GM21619 (cell line): Measurements from ENCODE around the gene CLCN4.

Experiments used
- ATAC-seq: cut with Tn5 transposase; IDR thresholded peaks from one replicate; pipeline ENCODE4 v1.9.1; 2021; ENCODE audit not compliant: unreplicated experiment

CLCN4 gene

GRCh38 chrX:10237241-10237640, 80.5 kb downstream of the CLCN4 start:
- ATAC-seq, result no peak

- no peak for ATAC-seq
Observed at GRCh38 chrX:10239611-10240064, 82.9 kb downstream of the CLCN4 start.

GRCh38 chrX:10240918-10241317, 84.1 kb downstream of the CLCN4 start:
- no peak for ATAC-seq

- ATAC-seq, result no peak
Observed at GRCh38 chrX:10242026-10242425, 85.3 kb downstream of the CLCN4 start.

- no peak for ATAC-seq
Observed at GRCh38 chrX:10243106-10243505, 86.3 kb downstream of the CLCN4 start.

GRCh38 chrX:10244915-10245622, 88.3 kb downstream of the CLCN4 start:
- ATAC-seq, result no peak

GRCh38 chrX:10245886-10246285, 89.1 kb downstream of the CLCN4 start:
- ATAC-seq, result no peak

- no peak for ATAC-seq
Observed at GRCh38 chrX:10246297-10246696, 89.5 kb downstream of the CLCN4 start.

GRCh38 chrX:10246846-10247245, 90.1 kb downstream of the CLCN4 start:
- no peak for ATAC-seq

- ATAC-seq, result no peak
Observed at GRCh38 chrX:10254739-10255138, 98.0 kb downstream of the CLCN4 start.

GRCh38 chrX:10259716-10260115, 102.9 kb downstream of the CLCN4 start:
- ATAC-seq, result no peak

- ATAC-seq, result no peak
Observed at GRCh38 chrX:10265775-10266174, 109.0 kb downstream of the CLCN4 start.

- no peak for ATAC-seq
Observed at GRCh38 chrX:10278716-10279115, 121.9 kb downstream of the CLCN4 start.

- no peak for ATAC-seq
Observed at GRCh38 chrX:10280071-10280470, 123.3 kb downstream of the CLCN4 start.

GRCh38 chrX:10282490-10282889, 125.7 kb downstream of the CLCN4 start:
- no peak for ATAC-seq

- ATAC-seq, result no peak
Observed at GRCh38 chrX:10286195-10286594, 129.4 kb downstream of the CLCN4 start.
